ENCODE measurements around the gene DDX1.

Gene DDX1

DNA sequence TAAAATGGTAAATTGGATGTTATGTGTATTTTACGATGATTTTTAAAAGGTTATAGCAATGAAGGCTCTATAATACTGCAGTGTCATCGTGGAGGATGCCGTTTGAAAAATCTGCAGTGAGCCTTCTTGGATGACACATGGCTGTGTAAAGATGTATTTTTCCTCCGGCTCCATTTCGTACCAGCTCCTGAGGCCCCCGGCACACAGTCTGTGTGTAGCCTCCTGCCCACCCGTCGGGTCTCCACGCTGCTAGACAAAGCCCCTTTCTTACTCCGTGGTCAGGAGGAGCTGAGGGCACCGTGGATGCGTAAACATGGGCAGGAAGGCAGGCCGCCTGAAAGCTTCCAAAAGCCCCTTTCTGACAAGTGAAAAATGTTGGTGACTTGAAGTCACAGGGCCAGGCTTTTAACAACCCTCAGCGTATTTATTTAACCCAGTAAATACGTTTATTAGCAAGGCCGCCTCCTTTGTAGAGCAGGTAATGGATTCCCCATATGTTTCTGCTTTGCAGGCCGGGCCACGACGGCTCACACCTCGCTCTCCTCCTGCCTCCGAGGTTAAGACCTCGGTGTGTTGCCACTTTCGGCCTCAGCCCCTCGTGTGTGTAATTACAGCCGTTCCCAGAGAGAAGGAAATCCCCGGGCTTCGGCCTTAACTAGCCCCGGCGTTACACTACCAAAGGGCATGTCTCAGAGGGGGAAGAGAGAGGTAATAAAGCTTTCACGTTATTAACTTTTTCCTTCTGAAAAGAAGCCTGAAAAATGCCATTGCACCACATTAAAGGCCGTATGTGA is 72.8 kb downstream of the DDX1 start:
- DNase-seq (ENCODE audit: low spot score) = no peak

DNA sequence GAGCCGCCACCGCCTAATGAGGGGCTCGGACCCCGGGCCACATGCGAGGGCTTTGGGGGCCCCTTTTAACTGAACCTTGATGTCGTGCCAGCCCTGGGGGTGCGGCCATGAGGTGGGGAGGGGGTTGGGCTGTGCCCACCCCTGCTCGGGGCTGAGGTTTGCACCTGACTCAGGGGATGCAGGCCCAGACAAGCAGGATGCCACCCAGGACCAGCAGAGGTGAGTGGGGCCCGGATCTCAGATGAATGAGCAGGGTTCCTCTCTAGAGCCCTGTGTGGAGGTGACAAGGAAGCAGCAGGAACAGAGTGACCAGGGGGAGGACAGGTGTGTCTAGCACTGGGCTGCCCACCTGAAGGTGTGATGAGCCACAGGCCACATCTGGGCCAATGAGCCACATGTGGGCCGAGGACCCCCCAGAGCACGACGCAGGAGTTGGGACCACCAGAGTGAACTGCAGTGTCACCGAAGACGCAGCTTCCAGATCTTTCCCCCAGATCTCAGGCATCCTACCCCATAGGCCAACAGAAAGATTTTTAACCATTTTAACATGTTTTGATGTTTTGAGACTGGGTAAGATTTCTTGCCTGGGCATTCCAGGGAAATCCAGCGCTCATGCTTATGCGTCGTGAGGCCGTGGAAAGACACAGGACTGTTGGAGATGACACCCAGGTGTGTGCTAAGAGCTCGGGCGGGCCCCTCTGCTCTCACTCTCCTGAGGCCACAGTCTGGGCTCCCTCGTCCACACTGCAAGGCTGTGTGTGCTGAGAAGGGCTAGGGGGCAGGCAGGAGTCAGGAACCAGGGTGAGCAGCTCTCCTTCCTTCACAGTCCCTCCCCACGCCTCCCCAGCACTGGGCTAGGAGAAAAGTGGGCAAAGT is 73.6 kb downstream of the DDX1 start:
- no peak for DNase-seq (ENCODE audit: low spot score)

DNA sequence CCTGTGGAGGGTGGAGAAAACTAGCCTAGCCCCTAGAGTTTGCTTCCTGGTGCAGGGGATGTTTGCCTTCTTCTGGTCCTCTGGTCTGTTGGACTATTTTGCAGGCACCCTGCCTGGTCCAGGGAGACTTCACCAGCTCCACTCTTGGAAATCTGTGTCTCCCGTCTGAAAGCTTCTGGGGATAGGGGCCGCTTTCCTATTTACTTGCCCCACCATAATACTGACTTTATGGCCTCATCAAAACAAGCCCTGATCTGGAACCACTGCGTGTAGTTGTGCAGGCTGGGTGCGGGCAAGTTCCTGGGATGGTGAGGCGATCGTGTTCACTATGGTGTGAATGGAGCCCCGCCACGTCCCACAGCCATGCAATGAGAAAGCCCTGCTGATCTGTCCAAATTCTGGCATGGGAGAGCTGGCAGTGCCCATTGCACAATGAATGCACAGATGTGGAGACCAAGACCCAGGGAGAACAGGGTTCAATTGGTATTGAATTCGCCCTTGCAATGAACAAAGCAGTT is 74.3 kb downstream of the DDX1 start:
- DNase-seq (ENCODE audit: low spot score) = no peak

DNA sequence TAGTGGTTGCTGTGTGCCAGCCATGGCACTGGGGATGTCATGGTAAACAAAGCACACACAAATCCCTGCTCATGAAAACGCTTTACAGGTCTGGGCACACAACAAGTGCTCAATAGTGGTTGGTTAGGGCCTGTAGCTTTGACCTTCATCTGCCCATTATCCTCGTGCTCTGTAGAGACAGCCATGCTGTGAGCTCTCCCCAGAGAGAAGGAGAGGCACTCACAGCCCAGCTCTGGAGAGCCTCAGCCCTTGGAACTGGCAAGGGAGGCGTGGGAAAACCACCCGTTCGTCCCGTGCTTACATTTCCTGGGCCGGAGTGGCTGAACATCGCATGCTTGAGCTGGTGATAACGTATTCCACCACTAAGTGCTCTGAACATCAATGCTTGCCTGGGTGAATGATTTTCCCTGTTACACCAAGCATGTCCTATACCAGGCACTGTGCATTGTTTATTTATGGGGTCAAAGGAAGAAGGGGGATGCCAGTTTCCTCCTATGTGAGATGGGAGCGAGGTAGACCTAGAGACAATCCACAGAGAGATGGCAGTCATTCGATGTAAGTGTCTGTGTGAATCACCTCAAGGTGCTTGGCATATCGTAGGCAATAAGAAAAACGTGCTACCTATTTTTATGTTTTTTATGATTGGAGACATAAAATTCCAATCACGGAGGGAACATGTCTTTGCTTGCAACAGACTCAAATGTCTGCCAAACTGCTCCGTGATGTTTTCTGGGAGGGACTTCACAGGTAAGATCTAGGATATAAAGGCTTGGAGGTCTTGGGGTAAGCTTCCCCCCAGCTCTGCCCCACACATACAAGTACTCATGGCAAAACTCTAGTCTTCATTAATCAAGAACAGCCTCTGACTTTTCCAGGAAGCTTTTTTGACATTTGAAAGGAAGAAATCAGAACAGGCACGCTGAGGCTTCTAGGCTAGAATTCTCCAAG is 75.5 kb downstream of the DDX1 start:
- DNase-seq (ENCODE audit: low spot score) = no peak

DNA sequence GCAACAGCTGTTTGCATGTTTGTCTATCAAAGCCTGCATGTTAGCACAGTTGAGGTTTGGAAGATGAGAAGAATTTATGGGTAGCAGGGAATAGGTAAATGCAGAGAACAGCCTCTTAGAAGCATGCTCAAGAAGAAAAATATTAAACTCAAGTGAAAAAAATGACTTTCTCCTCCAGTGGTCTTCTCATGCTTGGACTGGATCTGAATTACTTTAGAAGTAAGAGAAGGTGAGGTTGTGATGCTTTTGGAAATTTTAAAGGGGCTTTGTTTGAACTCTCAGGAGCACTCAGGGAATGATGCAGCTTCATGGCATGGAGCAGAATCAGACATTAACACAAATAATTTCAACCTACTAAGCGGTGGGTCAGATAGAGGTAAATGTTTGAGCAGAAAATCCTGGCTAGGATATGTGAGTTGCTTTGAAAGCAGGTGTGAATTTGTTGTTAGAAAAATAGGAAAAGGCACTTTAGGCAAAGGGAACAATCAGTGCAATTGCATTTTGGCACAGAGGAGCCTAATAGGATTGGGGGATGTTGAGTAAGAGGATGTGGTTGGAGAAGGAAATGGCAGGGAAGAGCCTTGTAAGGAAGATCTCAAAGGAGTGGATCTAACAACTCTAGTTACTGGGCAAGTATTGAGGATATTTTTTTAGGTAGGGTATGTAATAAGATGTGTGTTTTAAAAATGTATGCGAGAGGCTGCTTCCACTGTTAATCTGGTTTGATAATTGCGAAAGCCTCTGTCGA is 76.3 kb downstream of the DDX1 start:
- DNase-seq (ENCODE audit: low spot score) = no peak

DNA sequence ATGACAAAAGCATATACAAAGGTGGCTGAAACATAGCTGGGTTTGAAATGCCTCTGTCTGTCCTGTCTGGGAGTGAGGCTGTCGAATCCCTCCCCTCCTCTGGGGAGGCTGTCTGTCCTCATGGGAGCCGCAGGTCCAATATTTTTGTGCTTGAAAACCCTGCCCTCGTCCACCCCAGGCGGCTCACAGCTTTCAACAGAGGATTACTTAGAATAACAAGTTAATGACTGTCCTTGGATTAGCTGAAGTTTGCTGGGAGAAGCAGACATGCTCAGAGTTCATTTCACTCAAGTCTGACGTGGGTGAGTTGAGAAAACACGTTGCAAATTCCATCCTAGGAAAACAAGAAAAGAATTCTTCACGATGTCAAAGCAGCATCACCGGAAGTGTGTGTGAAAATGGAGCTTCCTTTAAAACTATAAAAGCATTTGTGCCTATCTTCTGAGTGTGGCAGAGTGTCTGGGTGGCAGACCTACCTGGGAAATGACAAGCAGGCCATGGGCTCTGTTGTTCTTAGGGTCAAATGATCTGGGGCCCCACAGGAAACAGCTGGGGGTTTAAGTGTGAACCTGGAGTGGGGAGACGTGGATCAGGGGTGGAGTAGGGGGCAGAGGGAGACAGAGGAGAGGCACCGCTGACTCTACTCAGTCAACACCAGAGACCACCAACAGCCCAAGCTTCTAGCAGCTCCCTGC is 77.1 kb downstream of the DDX1 start:
- DNase-seq (ENCODE audit: low spot score) = no peak

DNA sequence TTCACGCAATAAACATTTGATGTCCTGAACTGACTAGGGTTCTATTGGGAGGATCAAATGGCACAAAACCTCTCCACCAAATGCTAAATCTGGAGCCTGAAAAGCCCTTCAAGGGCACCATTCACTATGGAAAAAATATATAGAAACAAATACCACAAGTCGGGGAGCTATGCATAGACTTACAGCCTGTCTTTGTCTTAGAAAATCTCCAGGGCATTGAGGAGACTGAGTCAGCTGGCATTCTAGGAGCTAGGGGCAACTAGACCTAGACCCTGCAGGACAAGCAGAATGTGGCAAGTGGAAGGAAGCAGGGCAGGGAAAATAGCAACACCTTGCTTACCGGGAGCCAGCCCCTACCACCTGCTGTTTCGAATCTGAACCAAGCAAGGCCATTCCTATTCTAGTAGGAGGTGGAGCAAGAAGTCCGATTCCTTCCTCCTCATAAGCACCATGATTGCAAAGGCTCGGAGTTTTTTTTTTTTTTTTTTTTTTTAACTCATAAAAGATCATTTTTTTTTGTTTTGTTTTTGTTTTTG is 77.8 kb downstream of the DDX1 start:
- no peak for DNase-seq (ENCODE audit: low spot score)

DNA sequence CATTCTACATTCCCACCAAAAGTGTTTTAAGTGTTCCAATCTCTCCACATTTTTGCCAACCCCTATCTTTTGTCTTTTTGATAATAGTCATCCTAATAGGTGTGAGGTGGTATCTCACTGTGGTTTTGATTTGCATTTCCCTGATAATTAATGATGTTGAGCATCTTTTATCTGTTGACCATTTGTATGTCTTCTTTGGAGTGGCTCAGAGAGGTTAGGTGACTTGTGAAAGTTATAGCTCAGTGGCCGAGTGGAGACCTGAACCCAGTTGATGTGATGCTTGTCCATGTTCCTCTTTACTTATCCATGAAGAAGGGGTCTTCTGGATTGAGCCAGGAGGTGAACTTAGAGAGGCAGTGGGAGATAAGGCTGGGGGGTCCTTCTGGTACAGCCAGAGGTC is 78.8 kb downstream of the DDX1 start:
- DNase-seq (ENCODE audit: low spot score) = no peak

DNA sequence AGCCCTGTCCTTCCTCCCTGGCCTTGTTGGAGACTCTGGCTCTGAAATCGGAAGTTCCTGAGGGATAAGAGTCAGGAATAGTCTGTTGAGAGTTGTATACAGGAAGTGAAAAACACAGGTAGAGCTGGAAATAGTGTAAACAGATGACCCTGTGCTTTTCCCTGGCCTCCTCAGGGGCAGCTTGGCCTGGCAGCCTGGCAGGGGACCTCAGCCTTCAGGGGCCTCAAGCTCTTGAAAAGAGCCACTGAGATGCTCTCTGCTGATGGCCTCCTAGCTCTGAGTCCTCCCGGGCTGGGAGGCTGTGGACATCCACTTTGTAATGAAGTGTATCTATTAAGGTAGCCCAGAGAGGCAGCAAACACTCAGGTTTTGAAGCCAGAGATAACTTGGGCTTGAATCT is 79.3 kb downstream of the DDX1 start:
- no peak for DNase-seq (ENCODE audit: low spot score)

DNA sequence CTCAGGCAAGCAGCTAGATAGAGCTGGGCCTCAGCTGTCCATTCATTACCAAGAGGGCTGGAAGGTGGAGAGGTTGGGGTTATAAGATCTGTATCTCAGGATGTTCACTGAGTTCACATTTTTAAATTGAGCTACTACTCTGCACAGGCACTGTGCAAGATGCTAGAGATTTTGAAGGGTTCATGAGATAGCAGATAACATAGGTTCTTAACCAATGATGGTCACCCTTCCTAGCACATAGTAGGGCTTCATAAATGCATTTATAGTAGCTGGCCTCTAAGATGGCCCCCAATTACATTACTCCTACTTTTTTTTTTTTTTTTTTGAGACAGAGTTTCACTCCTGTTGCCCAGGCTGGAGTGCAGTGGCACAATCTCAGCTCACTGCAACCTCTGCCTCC is 79.7 kb downstream of the DDX1 start:
- no peak for DNase-seq (ENCODE audit: low spot score)

DNA sequence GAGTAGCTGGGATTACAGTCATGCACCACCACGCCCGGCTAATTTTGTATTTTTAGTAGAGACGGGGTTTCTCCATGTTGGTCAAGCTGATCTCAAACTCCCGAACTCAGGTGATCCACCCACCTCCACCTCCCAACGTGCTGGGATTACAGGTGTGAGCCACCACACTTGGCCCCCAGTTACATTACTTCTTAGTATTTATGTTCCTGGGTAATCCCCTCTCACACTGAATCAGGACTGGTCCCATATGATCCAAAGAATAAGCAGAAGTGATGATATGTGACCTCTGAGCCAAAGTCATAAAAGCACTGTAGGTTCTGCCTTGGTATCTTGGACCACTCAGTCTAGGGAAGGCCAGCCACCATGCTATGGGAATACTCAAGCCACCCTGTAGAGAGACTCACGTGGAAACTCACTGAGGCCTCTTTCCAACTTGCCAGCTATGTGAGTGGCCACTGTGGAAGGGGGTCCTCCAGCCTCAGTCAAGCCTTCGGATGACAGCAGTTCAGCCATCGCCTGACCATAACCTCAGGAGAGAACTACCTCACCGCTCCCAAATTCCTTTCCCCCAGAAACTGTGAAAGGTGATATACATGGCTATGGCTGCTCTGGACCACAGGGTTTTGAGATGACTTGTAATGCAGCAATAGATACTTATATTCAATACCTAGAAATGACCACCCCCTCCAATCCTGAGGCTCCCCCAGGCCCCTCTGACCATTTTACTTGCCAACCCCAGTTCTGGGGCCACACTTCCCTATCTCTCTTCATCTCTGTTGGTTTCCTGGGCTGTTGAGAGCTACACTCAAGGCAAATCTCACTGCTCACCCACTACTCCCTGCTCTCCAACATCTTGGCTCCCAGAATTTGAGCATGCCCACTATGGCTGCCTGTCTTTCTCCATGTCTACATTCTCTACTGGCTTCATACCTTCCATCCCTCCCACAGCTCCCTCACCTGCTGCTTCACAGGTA is 80.5 kb downstream of the DDX1 start:
- DNase-seq (ENCODE audit: low spot score) = no peak

DNA sequence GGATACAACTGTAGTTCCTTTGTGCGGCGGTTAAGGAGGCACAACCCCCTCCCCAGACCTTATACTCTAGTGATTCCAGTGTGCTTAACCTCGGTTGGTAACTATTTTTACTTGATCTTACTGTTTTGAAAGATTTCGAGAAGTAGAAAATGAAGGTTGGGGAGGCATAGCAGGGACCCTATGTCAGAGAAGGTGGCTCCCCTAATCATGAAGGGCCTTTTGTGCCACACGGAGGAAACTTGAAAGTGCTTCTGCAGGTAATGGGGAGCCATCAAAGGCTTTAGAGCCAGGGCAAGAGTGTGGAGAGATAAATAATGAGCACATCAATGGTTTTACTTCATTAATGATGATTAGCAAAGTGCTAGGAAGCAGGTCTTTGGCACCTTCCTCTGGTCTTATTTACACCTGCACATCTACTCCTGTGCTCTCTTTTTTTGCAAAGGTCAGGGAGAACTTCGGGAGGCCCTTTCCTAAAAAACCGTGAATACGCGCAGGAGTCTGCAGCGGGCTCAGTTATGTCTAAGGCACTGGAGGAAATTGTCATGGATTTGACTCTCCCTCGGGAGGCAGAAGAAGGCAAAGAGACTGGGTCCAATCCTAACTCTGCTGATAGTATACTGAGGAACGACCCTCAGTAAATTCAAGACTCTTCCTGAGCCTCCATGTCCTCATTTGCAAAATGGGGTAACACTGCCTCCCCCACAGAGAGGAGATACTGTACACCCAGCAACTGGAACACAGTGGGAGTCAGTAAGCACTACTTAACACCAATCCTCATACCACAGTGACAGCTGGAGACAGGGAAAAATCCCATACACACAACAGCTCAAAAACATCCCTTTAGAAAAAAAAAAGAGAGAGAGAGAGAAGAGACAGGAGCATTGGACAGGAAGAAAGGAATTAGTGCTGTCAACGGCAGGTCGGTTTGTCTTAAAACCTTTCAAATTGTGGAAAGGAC is 81.6 kb downstream of the DDX1 start:
- DNase-seq (ENCODE audit: low spot score) = no peak

DNA sequence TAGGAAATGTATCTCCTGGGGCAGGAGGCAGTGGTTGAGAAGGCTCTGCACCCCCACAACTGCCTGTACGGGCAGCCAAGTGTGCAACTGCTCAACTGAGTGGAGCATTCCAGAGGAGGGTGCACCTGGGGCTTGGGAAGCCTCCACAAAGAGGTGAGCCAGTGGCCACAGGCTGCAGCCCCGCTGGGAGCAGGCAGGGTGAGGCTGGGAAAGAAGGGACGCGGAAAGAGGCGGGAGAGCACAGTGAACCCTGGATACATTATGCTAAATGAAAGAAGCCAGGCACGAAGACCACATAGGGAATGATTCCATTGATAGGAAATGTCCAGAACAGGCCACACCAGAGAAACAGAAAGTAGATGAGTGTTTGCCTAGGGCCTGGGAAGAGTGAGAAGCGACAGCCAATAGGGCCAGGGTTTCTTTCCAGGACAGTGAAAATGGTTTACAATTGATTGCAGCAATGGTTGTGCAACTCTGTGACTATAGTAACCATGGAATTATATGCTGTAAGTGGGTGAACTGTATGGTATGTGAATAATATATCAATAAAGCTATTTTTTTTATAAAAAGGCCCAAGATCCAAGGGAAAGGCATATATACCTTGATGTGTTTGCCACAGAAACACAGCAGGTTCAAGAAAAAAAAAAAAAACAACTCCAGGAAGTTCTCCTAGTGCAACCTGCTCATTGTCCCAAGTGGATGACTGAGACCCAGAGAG is 82.4 kb downstream of the DDX1 start:
- no peak for DNase-seq (ENCODE audit: low spot score)

DNA sequence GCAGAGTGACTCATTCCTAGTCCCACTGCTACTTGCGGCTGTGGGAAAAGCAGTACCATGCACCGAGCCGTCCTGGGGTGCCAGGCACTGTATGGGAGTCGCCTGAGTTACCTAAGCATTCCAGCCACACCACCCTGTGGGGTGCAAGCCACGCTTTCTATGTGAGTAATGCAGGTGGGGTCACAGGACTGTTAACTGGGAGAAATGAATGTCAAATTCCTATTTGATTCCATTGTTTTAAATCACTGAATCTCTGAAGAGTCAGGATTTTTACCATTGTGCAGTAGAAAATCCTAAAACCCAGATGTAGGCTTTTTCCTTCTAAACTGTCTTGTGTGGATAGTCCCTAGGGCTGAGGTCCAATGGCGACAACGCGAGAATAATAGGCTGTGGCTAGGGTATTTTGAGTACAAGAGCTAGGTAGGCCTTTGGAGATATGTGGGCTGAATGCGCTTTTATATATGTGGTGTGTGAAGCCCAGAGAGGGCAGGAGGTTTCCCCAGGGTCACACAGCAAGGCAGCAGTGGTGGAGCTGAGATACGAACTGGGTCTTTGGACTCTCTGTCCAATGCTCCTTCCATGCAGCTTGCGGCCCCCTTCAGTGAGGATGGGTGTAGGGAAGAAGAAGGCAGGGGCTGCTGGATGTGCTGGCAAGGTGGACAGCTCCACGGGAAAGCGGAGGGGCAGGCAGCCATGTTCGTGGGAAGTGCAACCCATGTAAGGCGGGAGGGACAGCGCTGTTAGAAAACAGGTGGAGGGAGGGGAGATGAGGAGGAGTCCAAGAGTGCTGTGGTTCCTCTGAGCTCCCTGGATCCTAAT is 83.2 kb downstream of the DDX1 start:
- DNase-seq (ENCODE audit: low spot score) = no peak

DNA sequence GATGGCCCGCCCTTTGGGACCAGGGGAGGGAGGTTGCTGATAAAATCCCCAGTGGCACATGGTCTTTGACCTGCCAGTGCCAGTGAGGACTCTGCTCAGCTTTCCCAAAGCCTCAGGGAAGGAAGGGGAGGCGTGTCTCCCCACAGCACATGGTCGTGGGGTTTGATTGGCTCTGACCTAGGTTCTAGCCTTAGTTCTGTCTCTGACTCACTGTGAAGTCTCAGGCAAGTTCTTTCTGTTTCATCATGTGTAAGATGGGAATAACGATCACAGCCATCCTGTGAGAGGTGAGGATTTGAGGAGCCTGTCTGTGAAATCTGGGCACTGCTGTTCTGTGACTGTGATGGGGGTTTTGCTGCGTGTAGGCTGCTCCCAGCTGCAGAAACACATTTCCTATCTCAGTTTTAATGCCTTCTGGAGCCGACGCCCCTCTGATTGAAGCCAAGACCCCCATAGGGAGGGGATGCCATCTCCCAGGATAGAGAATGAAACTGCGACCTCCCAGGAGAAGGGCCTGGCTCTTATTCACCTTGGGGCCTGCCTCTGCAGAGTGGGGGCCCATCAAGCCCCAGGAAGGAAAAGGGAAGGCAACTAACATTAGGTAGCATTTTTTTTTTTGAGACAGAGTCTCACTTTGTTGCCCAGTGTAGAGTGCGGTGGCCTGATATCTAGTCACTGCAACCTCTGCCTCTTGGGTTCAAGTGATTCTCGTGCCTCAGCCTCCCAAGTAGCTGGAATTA is 84.0 kb downstream of the DDX1 start:
- DNase-seq (ENCODE audit: low spot score) = no peak

Data from cerebellar cortex (tissue), 1 donor.